NCI-H82 (cell line): ENCODE measurements around the gene NECAB2.

Experiments used
- DNase-seq: peaks from one replicate; lab custom pipeline; 2025; lab: John Stamatoyannopoulos, UW

NECAB2 gene

GRCh38 chr16:83952940-83953795 is 14.9 kb upstream of the NECAB2 start, which contains the start of gene OSGIN1:
Gene OSGIN1, plus strand, starts transcription at chr16:83953240. Its CDS starts 4,432 bp downstream, at chr16:83957672.
- DNase-seq, result peak; percentile 95

- DNase-seq, result peak; percentile 51
Observed at GRCh38 chr16:83953796-83954576, 14.1 kb upstream of the NECAB2 start.

GRCh38 chr16:83954577-83955016 is 13.4 kb upstream of the NECAB2 start:
- no peak for DNase-seq

- DNase-seq, result no peak
Observed at GRCh38 chr16:83955218-83956130, 12.6 kb upstream of the NECAB2 start.

GRCh38 chr16:83956336-83957289 is 11.4 kb upstream of the NECAB2 start:
- peak; percentile 85 for DNase-seq

GRCh38 chr16:83957296-83957855 is 10.7 kb upstream of the NECAB2 start:
- DNase-seq, result no peak

GRCh38 chr16:83958137-83958845 is 9.8 kb upstream of the NECAB2 start:
- no peak for DNase-seq

GRCh38 chr16:83958846-83959565 is 9.0 kb upstream of the NECAB2 start:
- DNase-seq, result no peak

- DNase-seq, result no peak
Observed at GRCh38 chr16:83959656-83960434, 8.2 kb upstream of the NECAB2 start.

- no peak for DNase-seq
Observed at GRCh38 chr16:83960521-83961249, 7.4 kb upstream of the NECAB2 start.

- DNase-seq, result no peak
Observed at GRCh38 chr16:83961591-83961990, 6.5 kb upstream of the NECAB2 start.

- DNase-seq, result no peak
Observed at GRCh38 chr16:83963277-83964119, 4.5 kb upstream of the NECAB2 start.

GRCh38 chr16:83964684-83965443 is 3.2 kb upstream of the NECAB2 start:
- no peak for DNase-seq

- no peak for DNase-seq
Observed at GRCh38 chr16:83965444-83966152, 2.4 kb upstream of the NECAB2 start.

- no peak for DNase-seq
Observed at GRCh38 chr16:83966153-83966696, 1.8 kb upstream of the NECAB2 start.
